ENCODE results near the gene ANKS1A.
"Not testable (repeated sequence)": the region's sequence is repeated elsewhere in the genome, so short reads cannot be mapped to it uniquely, and the experiment has no call there.

The ANKS1A gene

GRCh38 chr6:35106061-35106460 lies 217.0 kb downstream of the ANKS1A start:
- not testable (repeated sequence) for DNase-seq (ENCODE audit: low read depth, low spot score)

GRCh38 chr6:35107208-35107607 lies 218.2 kb downstream of the ANKS1A start:
- DNase-seq (ENCODE audit: low read depth, low spot score) = not testable (repeated sequence)

- not testable (repeated sequence) for DNase-seq (ENCODE audit: low read depth, low spot score)
These were observed 218.7 kb downstream of the ANKS1A start for GRCh38 chr6:35107761-35108160.

- no peak for DNase-seq (ENCODE audit: low read depth, low spot score)
These were observed 219.3 kb downstream of the ANKS1A start for GRCh38 chr6:35108309-35108885.

- DNase-seq (ENCODE audit: low read depth, low spot score) = no peak
These were observed 231.7 kb downstream of the ANKS1A start for GRCh38 chr6:35120746-35121145.

GRCh38 chr6:35124356-35124755 lies 235.3 kb downstream of the ANKS1A start:
- DNase-seq (ENCODE audit: low read depth, low spot score) = no peak

- no peak for DNase-seq (ENCODE audit: low read depth, low spot score)
These were observed 239.0 kb downstream of the ANKS1A start for GRCh38 chr6:35128042-35128441.

GRCh38 chr6:35128496-35128895 lies 239.4 kb downstream of the ANKS1A start:
- DNase-seq (ENCODE audit: low read depth, low spot score) = no peak

GRCh38 chr6:35136185-35136584 lies 247.1 kb downstream of the ANKS1A start:
- DNase-seq (ENCODE audit: low read depth, low spot score) = no peak

GRCh38 chr6:35138191-35138590 lies 249.1 kb downstream of the ANKS1A start:
- not testable (repeated sequence) for DNase-seq (ENCODE audit: low read depth, low spot score)

GRCh38 chr6:35139470-35139869 lies 250.4 kb downstream of the ANKS1A start:
- no peak for DNase-seq (ENCODE audit: low read depth, low spot score)

GRCh38 chr6:35139924-35140638 lies 251.0 kb downstream of the ANKS1A start:
- no peak for DNase-seq (ENCODE audit: low read depth, low spot score)

GRCh38 chr6:35140639-35141006 lies 251.6 kb downstream of the ANKS1A start:
- no peak for DNase-seq (ENCODE audit: low read depth, low spot score)
